ACC112 (cell line): ENCODE data around the gene CEBPZOS.
A peak's percentile ranks its signal among the peaks of the same experiment; 100 is the strongest.

Experiments
- H2AFZ ChIP-seq: fragments of 200-600 bp; sonication (generic); one replicate; pipeline ENCODE4 v1.6.0; 2017; ENCODE audit warnings: antibody characterized with exemption, low read length; ENCODE audit not compliant: unreplicated experiment
- H3K27ac ChIP-seq: fragments of 200-600 bp; sonication (generic); 2 replicates; pipeline ENCODE4 v1.5.1; 2014; ENCODE audit warnings: low read depth, mild to moderate bottlenecking, antibody characterized with exemption, low read length, moderate library complexity
- H3K27me3 ChIP-seq: fragments of 200-600 bp; sonication (generic); 2 replicates; pipeline ENCODE4 v1.6.1; 2014; ENCODE audit warnings: mild to moderate bottlenecking, antibody characterized with exemption, low read length, moderate library complexity, mixed read lengths; ENCODE audit not compliant: insufficient read depth
- H3K36me3 ChIP-seq: fragments of 200-600 bp; sonication (generic); 2 replicates; pipeline ENCODE4 v1.6.1; 2016; ENCODE audit warnings: mild to moderate bottlenecking, antibody characterized with exemption, low read length, moderate library complexity, mixed read lengths; ENCODE audit not compliant: insufficient read depth
- H3K4me1 ChIP-seq: fragments of 200-600 bp; sonication (generic); one replicate; pipeline ENCODE4 v1.6.1; 2016; ENCODE audit warnings: low read length, mixed read lengths; ENCODE audit not compliant: insufficient read depth, unreplicated experiment, control insufficient read depth
- H3K4me3 ChIP-seq: fragments of 200-600 bp; sonication (generic); 2 replicates; pipeline ENCODE4 v1.5.1; 2014; ENCODE audit warnings: mild to moderate bottlenecking, low read depth, low read length
- H3K79me2 ChIP-seq: fragments of 200-600 bp; sonication (generic); one replicate; pipeline ENCODE4 v1.6.0; 2016; ENCODE audit warnings: low read length; ENCODE audit not compliant: control insufficient read depth, unreplicated experiment, insufficient read depth

CEBPZOS gene

DNA sequence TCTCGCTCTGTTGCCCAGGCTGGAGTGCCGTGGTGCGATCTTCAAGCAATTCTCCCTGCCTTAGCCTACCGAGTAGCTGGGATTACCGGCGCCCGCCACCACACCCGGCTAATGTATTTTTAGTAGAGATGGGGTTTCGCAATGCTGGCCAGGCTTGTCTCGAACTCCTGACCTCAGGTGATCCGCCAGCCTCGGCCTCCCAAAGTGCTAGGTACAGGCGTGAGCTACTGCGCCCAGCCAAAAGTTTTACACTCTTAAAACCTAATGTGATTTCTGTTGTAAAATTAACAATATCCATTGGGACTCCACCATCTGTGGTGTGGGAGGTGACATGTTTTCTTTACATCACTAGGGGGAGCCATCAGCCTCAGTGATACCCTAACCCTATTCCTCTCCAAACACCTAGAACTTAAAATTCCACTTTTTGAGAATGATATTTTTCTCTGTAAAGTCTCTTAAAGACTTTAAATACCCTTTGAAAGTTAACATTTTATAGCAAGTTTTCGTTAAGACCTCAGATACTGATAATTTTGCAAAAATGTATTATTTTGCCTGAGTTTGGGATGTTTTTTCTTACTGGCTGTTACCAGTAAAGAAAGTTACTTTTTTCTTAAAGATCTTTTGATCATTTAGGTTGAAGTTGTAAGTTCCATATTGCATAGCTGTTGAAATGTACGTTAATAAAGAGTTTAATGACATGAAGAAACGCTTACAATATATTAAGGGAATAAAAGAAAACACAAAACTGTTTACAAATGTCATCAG is 27.9 kb upstream of the CEBPZOS start:
- H3K79me2 ChIP-seq, result no peaks in the 10 kb centered on the region
- H3K27me3 ChIP-seq, result no peaks in the 10 kb centered on the region
- peak overlapping the region; percentile 56 for H3K27ac ChIP-seq
- H3K4me1 ChIP-seq, result peaks cover 10% of the 10 kb centered on the region
- H2AFZ ChIP-seq, result peak overlapping the region; percentile 96
- no peaks in the 10 kb centered on the region for H3K36me3 ChIP-seq
- no peak overlapping the region for H3K4me3 ChIP-seq

- H3K4me1 ChIP-seq, result peaks cover 10% of the 10 kb centered on the region
- no peaks in the 10 kb centered on the region for H3K27me3 ChIP-seq
- no peak overlapping the region for H3K27ac ChIP-seq
- no peaks in the 10 kb centered on the region for H3K36me3 ChIP-seq
- H3K79me2 ChIP-seq, result no peaks in the 10 kb centered on the region
- no peak overlapping the region for H3K4me3 ChIP-seq
- no peak overlapping the region for H2AFZ ChIP-seq
These were observed 24.7 kb upstream of the CEBPZOS start for GRCh38 chr2:37171624-37171950.

- H3K36me3 ChIP-seq, result no peaks in the 10 kb centered on the region
- no peak overlapping the region for H2AFZ ChIP-seq
- no peak overlapping the region for H3K4me3 ChIP-seq
- no peaks in the 10 kb centered on the region for H3K4me1 ChIP-seq
- no peak overlapping the region for H3K27ac ChIP-seq
- H3K79me2 ChIP-seq, result no peaks in the 10 kb centered on the region
- H3K27me3 ChIP-seq, result no peaks in the 10 kb centered on the region
These were observed 22.6 kb upstream of the CEBPZOS start for GRCh38 chr2:37173741-37174140.

DNA sequence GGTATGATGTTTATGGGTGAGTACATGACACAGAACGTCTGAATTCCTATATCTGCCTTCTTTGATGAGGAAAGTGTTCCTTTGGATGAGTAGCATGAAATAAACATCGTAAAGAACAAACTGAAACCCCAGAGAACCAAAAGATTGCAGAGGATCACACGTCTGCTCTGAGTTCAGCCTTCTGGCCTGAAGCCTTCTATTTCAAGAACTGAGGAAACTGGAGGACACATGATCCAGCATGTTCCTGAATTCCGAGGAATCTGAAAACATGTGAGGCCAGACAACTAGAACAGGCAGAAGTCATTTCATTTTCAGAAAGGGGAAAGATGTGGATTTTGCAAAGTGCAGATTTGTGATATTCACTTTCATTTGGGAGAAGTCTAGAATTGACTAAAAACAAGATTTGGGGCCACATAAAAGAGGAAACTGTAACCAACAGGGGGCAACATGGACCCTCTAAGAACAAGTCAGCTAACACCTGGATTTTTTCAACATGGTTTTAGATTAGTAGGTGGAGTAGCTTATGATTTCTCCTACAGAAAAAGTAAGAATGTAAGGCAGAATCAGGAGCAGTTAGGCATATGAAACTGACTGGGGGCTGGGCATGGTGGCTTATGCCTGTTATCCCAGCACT is 16.2 kb upstream of the CEBPZOS start:
- H3K27ac ChIP-seq, result no peak overlapping the region
- H2AFZ ChIP-seq, result peak overlapping the region; percentile 93
- no peaks in the 10 kb centered on the region for H3K36me3 ChIP-seq
- H3K27me3 ChIP-seq, result no peaks in the 10 kb centered on the region
- no peaks in the 10 kb centered on the region for H3K79me2 ChIP-seq
- H3K4me1 ChIP-seq, result peaks cover 4% of the 10 kb centered on the region
- peak overlapping the region; percentile 46; the same call in 1 of the 2 replicates for H3K4me3 ChIP-seq

- no peak overlapping the region for H3K4me3 ChIP-seq
- H3K27me3 ChIP-seq, result no peaks in the 10 kb centered on the region
- H3K36me3 ChIP-seq, result no peaks in the 10 kb centered on the region
- H3K4me1 ChIP-seq, result peaks cover 4% of the 10 kb centered on the region
- H2AFZ ChIP-seq, result no peak overlapping the region
- H3K27ac ChIP-seq, result no peak overlapping the region
- no peaks in the 10 kb centered on the region for H3K79me2 ChIP-seq
These were observed 15.7 kb upstream of the CEBPZOS start for GRCh38 chr2:37180640-37181039.

DNA sequence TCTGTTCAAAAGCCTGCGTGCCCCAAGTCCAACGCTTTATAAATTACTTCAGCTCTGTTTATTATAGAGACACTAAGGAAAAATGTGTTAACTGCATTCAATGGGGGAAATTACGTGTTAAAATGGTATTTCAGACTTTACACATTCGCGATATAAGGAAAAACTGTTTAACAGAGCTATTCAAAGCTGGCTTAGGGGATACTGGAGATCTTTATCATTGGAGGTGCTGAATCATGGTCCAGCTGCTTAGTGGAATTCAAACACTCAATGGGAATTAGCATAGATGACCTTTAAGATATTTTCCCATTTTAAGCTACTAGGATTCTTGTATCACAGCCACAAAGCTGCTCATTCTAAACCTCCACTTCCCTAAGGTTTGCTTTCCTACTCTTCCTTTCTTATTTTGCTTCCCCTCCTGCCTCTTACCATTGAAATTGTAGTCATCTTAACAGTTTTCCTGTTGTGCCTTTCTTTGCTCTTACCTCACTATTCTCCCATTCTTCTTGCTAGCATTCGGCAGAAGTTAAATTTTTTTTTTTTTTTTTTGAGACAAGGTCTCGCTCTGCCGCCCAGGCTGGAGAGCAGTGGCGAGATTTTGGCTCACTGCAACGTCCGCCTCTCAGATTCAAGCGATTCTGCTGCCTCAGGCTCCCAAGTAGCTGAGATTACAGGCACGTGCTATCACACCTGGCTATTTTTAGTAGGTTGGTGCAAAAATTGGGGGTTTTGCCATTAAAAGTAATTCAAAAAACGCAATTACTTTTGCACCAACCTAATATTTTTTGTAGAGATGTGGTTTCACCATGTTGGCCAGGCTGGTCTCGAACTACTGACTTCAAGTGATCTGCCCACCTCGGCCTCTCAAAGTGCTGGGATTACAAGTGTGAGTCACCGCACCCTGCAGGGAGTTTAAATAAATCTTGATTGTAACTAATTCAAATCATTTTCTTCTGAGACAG is 14.3 kb upstream of the CEBPZOS start:
- Histone ChIP-seq H3K27me3 (no peaks in the 10 kb centered on the region), H3K36me3 (no peaks in the 10 kb centered on the region), H3K4me1 (peaks cover 4% of the 10 kb centered on the region), H3K27ac (no peak overlapping the region), H3K4me3 (no peak overlapping the region), H3K79me2 (no peaks in the 10 kb centered on the region), H2AFZ (no peak overlapping the region)

- H2AFZ ChIP-seq, result no peak within 1 kb of the TSS
- no peak within 1 kb of the TSS for H3K27ac ChIP-seq
- H3K4me1 ChIP-seq, result peaks cover 13% of the 10 kb centered on the region
- H3K79me2 ChIP-seq, result no peaks in the 10 kb centered on the region
- H3K27me3 ChIP-seq, result no peaks in the 10 kb centered on the region
- no peak within 1 kb of the TSS for H3K4me3 ChIP-seq
- no peaks in the 10 kb centered on the region for H3K36me3 ChIP-seq
These were observed 7.7 kb upstream of the CEBPZOS start, which contains the start of gene SULT6B1 for GRCh38 chr2:37188570-37188969. Gene SULT6B1, minus strand, starts transcription at chr2:37188670. Its CDS starts 30 bp downstream, at chr2:37188640.

DNA sequence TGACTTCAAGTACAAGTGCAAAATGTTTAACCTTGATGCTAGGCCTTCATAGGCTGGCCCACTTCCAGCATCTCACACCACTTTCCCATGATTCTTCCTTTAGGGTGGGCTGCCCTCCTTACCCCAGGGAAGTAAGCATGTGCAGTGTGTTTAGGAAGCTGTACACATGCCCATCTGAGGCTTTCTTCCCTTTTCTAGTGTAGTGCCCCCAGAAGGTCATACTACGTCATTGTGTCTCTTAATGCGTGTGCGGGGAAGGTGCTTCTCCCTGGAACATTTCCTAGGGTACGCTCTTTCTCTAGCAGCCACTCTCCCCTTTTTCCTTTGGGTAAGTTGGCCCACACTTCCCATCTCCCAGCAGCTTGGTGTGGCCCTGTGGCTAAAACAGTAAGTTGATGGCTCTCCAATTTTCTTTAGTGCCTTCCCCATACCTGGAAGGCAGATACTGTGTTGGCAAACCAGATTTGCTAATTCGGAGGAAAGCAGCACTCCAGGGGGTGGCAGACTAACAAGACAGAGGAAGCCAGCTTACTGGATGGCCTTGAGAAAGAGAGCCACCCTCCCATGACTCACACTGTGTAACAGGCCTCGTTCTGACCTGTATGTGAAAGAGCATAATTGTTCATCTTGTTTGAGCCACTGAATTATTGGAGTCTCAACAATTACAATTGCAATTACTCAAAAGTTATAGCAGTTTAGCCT is 6.7 kb upstream of the CEBPZOS start:
- H3K36me3 ChIP-seq, result no peaks in the 10 kb centered on the region
- H2AFZ ChIP-seq, result peak overlapping the region; percentile 52
- H3K79me2 ChIP-seq, result no peaks in the 10 kb centered on the region
- H3K27ac ChIP-seq, result no peak overlapping the region; the same call in 1 of the 2 replicates
- peaks cover 13% of the 10 kb centered on the region for H3K4me1 ChIP-seq
- H3K4me3 ChIP-seq, result no peak overlapping the region
- H3K27me3 ChIP-seq, result no peaks in the 10 kb centered on the region

GRCh38 chr2:37190290-37190689 is 6.0 kb upstream of the CEBPZOS start:
- Histone ChIP-seq H3K4me1 (peaks cover 13% of the 10 kb centered on the region), H3K79me2 (no peaks in the 10 kb centered on the region), H2AFZ (peak overlapping the region; percentile 52), H3K27me3 (no peaks in the 10 kb centered on the region), H3K4me3 (no peak overlapping the region), H3K27ac (no peak overlapping the region; the same call in 1 of the 2 replicates), H3K36me3 (no peaks in the 10 kb centered on the region)

- Histone ChIP-seq H2AFZ (no peak overlapping the region), H3K4me3 (no peak overlapping the region), H3K36me3 (no peaks in the 10 kb centered on the region), H3K4me1 (peaks cover 13% of the 10 kb centered on the region), H3K79me2 (no peaks in the 10 kb centered on the region), H3K27ac (no peak overlapping the region), H3K27me3 (no peaks in the 10 kb centered on the region)
These were observed 5.0 kb upstream of the CEBPZOS start for GRCh38 chr2:37191253-37191652.
